ENCODE measurements around the gene ZNF185.

Gene ZNF185

DNA sequence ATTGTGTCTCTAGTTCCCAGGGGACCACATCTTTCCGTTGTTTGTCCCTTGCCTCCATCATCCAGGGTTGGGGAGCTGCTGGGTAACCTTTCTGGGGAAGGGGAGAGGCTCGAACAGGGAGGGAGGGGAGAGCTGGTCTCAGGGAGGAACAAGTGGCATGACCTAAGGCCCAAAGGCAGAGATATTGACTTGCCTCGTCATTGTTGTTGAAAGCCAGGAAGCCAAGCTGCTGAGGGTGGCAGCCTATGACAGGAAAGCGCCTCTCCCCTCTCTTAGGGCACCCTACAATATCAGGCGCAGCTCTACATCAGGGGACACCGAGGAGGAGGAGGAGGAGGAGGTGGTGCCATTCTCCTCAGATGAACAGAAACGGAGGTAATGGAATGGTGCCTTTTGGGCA lies 20.8 kb downstream of the ZNF185 start:
- no peak for DNase-seq

- DNase-seq: no peak
These were observed 25.7 kb downstream of the ZNF185 start for GRCh38 chrX:152923599-152923998.

DNA sequence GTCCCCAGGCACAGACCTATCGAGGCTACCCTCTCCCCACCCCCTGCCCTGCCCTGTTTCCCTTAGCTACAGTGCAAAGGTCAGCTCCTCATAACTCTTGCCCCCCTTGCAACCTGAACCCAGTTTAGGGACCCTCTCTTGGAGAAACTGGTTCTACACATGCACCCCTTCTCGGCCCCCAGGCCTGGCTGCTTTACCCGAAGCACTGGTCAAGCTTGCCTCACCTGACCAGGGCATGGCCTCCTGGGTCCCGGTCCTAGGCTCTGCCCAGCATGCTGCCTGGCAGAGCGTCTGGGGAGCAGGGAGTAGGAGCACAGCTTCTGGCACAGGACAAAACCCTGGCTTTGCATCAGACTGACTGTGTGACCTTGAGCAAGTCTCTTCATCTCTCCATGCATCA lies 28.0 kb downstream of the ZNF185 start:
- DNase-seq: no peak

- DNase-seq: peak; percentile 74
These were observed 28.4 kb downstream of the ZNF185 start for GRCh38 chrX:152926279-152926678.

- no peak for DNase-seq
These were observed 29.1 kb downstream of the ZNF185 start for GRCh38 chrX:152926923-152927322.

DNA sequence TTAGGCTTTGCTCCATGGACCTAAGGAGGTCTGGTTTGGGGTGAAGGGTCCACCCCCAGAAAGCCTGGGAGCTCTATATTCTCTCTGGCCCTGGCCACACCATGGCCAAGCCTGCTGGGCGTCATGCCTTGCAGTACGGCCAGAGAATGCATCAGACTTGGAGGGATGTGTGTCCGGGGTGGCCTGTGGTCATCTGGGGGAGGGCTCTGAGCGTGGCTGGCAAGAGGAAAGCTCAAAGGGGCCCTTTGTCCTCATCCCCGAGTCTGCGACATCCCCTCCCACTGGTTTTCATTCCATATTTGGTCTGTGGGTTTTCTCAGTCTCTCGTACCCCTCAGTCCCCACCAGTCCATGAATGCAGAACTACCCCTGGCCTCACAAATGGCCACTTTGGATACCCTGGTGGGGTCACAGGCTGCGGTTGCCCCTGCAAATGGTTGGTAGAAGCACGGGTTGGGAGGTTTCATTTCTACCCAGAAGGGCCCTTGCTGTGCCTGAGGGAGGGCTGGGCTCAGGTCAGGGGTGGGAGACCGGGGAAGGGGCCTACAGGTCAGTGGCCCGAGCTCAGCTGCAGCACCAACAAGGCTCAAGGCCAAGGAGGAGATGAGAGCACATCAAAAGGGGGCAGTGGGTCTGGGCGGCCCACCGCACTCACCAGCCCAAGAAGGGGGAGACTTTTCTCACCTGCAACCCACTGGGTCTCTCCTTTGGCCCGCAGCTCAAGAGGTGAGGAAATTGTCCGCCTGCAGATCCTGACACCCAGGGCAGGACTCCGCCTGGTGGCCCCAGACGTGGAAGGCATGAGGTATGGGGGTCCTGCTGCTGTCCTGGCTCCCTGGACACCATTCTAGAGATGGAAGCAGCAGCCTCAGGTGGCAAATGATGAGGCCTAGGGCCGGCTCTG lies 30.2 kb downstream of the ZNF185 start:
- DNase-seq: no peak

- no peak for DNase-seq
These were observed 31.0 kb downstream of the ZNF185 start for GRCh38 chrX:152928761-152929400.

GRCh38 chrX:152929898-152930297 lies 32.0 kb downstream of the ZNF185 start:
- DNase-seq: no peak

- DNase-seq: no peak
These were observed 32.6 kb downstream of the ZNF185 start for GRCh38 chrX:152930516-152930915.

GRCh38 chrX:152932144-152932543 lies 34.3 kb downstream of the ZNF185 start:
- DNase-seq: no peak

- no peak for DNase-seq
These were observed 34.8 kb downstream of the ZNF185 start for GRCh38 chrX:152932598-152933175.

DNA sequence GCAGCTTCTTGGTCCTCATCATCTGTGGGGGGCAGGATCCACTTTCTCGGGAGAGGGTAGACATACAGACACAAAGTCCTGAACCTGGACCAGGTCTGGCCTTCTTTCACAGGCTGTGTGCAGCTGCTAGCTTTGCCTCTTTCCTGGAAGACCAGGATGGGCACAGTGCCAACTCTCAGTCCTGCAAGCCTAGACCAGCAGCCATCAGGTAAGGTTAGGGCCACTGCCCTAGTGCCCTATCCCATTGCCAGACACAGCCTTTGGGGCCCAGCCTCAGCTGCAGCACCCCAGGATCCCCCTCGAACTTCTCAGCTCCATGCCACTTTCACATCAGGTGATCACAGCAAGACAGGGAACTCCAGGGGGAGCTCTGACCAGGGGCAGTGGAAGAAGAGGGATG lies 38.4 kb downstream of the ZNF185 start:
- DNase-seq: no peak

DNA sequence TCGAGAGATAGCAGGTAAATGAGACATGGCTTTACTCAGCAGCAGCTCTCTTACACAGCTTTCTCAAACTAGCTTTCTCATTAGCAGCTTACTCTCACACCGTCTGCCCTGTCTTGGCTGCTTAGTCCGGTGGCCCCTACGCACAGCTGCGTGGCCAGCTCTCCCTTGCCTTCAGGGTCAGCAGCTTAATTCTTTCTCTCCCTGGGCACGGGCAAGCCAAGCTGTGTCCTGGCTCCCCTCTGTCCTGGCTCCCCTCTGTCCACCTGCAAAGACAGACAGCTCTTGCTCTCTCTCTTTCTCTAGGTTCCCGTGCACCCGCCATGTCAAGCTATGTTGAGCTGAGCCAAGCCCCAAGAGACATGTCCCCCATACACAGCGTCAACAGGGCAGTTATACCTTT lies 39.4 kb downstream of the ZNF185 start:
- DNase-seq: no peak

DNA sequence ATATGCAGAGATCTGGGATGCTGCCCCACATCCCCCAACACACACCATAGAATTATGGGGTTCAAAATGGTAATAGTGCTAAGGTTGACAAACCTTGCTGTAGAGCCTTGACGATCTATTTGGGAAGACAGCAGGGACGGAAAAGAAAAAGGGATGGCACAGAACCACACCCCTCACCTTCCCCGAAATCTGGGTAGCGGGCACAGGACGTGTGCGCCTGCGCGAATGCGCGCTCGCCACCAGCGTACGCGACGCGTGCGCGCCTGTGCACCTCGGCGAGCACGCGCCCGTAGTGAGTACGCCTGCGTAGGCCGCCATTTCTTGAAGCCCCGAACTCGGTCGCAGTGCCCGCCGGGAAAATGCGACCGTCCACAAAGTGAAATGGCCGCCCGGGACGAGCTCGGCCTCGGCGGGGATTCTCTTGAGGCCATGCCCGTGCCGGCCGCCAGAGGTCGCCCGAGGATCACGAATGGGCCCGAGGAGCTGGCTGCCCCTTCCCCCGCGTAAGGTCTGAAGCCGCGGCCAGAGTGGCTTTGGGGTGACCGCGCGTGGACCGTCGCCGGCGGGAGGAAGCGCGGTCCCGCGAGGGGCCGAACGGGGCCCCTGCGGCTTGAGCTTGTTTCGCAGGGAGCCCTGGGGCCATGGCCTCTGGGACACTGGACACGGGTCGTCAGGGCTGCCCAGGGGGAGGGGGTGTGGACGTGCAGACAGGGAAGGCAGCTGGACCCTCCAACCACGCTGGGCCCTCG lies 43.6 kb downstream of the ZNF185 start:
- peak; percentile 98 for DNase-seq

DNA sequence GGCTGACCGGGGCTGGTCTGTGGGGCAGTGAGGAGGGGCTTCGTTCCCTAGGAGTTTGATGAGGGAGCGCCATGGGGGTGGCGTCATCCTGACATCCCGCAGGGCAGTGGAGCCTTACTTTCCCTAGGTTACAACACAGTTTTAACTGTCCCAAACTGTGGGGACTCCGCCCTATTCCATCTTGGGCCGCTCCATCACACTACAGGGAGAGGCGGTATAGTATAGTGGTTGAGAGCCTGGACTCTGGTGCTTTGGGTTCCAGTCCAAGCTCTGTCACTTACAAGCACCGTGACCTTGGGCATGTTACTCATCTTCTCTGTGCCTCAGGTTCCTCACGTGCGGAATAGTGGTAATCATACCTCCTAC lies 44.2 kb downstream of the ZNF185 start:
- no peak for DNase-seq

GRCh38 chrX:152943826-152944225 lies 46.0 kb downstream of the ZNF185 start:
- DNase-seq: no peak

- no peak for DNase-seq
These were observed 47.4 kb downstream of the ZNF185 start for GRCh38 chrX:152945021-152945979.

DNA sequence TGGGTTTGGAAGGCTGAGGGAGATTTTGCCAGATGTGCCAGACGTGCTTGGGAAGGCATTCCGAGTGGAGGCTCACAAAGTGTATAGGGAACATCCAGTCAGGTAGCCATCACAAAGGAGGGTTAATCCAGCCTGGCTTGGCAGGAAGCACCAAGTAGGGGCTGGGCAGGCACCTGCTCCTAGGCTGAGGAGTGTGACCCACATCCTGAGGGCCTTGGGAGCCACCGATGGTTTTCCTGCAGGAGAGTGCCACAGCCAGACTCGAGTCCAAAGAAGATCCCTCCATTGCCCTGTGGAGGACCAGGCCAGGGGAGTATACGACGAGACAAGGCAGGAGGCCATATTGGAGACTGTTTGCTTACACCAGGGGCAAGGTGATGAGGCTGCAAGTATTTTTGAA lies 48.8 kb downstream of the ZNF185 start:
- DNase-seq: no peak

Data from NCI-H1105 (cell line).